ENCODE results near the gene ANKMY1.

DNA sequence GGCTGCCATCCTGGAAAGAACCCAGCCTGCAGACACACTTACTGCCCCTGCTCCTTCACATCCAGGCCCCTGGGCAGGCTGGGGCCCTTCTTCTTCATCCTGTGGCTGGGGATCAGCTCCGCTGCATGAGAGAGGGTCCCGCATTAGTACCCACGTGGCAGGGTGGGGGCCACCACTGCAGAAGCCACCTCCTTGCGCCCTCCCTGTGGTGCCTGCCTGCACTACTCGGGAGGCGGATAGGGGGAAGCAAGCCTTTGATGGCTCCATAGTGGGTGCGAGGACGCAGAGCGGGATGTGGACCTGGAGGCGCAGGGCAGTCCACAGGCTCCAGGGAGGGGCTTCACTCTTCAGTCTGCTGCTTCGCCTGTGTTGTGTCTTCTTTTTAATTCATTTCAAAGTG is 75.6 kb downstream of the ANKMY1 start:
- TF ChIP-seq, protein P1, sequence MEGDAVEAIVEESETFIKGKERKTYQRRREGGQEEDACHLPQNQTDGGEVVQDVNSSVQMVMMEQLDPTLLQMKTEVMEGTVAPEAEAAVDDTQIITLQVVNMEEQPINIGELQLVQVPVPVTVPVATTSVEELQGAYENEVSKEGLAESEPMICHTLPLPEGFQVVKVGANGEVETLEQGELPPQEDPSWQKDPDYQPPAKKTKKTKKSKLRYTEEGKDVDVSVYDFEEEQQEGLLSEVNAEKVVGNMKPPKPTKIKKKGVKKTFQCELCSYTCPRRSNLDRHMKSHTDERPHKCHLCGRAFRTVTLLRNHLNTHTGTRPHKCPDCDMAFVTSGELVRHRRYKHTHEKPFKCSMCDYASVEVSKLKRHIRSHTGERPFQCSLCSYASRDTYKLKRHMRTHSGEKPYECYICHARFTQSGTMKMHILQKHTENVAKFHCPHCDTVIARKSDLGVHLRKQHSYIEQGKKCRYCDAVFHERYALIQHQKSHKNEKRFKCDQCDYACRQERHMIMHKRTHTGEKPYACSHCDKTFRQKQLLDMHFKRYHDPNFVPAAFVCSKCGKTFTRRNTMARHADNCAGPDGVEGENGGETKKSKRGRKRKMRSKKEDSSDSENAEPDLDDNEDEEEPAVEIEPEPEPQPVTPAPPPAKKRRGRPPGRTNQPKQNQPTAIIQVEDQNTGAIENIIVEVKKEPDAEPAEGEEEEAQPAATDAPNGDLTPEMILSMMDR (IDR thresholded peaks at IDR 0.05), result no peak
- no peak for TF ChIP-seq EZH2 (IDR thresholded peaks at IDR 0.05; ENCODE audit: borderline replicate concordance, insufficient read depth, low read depth, low read length, poor library complexity, severe bottlenecking)
